ENCODE measurements around the gene HSH2D.

HSH2D gene

DNA sequence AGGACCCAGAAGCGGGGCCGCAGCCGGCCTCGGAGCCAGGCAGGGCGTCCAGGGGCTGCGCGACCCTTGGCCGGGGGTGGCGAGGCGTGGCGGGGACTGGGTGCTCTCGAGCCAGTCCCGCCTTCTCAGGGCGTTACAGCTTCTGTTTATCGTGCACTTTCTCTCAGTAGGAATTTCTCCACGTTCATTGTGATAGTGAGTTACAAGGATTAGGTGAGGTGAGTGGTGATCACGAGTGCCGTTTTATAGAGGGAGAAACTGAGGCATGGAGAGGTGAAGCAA lies 54.8 kb downstream of the HSH2D start:
- Histone ChIP-seq H3K9me2 (replicated peaks; ENCODE audit: insufficient read depth, low read length) (no peaks in the 10 kb centered on the region), H3K27ac (ENCODE audit: low read length) (no peak overlapping the region), H3K4me1 (ENCODE audit: low read length) (peaks cover 4% of the 10 kb centered on the region; the same call in 1 of the 2 replicates), H3K79me2 (ENCODE audit: low read length) (peaks cover 32% of the 10 kb centered on the region), H3K36me3 (replicated peaks; ENCODE audit: insufficient read depth, low read length) (no peaks in the 10 kb centered on the region), H2AFZ (ENCODE audit: low read length) (peak overlapping the region; percentile 99), H3K27me3 (replicated peaks; ENCODE audit: insufficient read depth, low read length) (no peaks in the 10 kb centered on the region), H3F3A (ENCODE audit: insufficient read depth, low read length) (no peaks in the 10 kb centered on the region), H3K9ac (ENCODE audit: low read length) (peak overlapping the region; percentile 88), H3K9me3 (replicated peaks; ENCODE audit: insufficient read depth, low read length) (no peaks in the 10 kb centered on the region), H3K4me2 (ENCODE audit: low read depth, low read length) (peak overlapping the region; percentile 87), H3K4me3 (ENCODE audit: low read length) (peak overlapping the region; percentile 98), H4K20me1 (ENCODE audit: insufficient read depth, low read length) (no peaks in the 10 kb centered on the region)
- no peak for DNase-seq
- TF ChIP-seq EZH2 (optimal IDR thresholded peaks at IDR 0.05; ENCODE audit: low read depth, low read length) (no peak), EZH2phosphoT487 (IDR thresholded peaks at IDR 0.05; ENCODE audit: low read length) (no peak)
- TF ChIP-seq, protein P1, sequence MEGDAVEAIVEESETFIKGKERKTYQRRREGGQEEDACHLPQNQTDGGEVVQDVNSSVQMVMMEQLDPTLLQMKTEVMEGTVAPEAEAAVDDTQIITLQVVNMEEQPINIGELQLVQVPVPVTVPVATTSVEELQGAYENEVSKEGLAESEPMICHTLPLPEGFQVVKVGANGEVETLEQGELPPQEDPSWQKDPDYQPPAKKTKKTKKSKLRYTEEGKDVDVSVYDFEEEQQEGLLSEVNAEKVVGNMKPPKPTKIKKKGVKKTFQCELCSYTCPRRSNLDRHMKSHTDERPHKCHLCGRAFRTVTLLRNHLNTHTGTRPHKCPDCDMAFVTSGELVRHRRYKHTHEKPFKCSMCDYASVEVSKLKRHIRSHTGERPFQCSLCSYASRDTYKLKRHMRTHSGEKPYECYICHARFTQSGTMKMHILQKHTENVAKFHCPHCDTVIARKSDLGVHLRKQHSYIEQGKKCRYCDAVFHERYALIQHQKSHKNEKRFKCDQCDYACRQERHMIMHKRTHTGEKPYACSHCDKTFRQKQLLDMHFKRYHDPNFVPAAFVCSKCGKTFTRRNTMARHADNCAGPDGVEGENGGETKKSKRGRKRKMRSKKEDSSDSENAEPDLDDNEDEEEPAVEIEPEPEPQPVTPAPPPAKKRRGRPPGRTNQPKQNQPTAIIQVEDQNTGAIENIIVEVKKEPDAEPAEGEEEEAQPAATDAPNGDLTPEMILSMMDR (IDR thresholded peaks at IDR 0.05; ENCODE audit: low read length), result no peak

DNA sequence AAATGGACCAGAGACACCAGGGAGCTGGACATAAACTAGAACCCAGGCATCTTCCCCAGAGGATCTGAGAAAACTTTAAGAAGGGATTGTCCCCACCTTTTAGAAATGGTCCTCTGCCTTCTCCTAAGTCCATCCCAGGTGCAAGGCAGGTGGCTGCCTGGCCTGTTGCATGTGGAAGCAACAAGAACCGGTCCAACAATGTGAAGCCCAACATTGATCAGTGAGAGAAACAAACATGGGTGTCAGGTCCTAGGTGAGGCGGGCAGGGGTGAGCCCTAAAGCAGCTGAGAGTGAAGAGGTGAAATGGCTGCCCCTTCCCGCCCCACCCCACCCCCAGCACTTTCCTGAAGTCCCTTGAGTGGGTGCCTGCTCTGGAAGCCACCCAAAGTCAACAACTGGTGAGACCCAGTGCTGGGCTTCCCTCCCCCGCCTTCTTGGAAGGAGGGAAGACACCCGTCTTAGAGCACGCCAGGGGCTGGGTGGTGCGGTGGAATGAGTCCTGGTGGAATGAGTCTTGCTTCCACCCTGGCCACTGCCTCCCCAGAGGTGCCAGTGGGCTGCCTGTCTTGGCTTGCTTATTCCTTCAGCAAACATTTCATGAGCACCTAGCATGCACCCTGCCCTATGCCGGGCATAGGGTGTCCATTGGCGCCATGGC lies 55.9 kb downstream of the HSH2D start:
- Histone ChIP-seq H2AFZ (ENCODE audit: low read length) (no peak overlapping the region), H3K27ac (ENCODE audit: low read length) (no peak overlapping the region), H3K4me1 (ENCODE audit: low read length) (peaks cover 4% of the 10 kb centered on the region; the same call in 1 of the 2 replicates), H3K9ac (ENCODE audit: low read length) (no peak overlapping the region), H3K9me3 (replicated peaks; ENCODE audit: insufficient read depth, low read length) (no peaks in the 10 kb centered on the region), H4K20me1 (ENCODE audit: insufficient read depth, low read length) (no peaks in the 10 kb centered on the region), H3K79me2 (ENCODE audit: low read length) (peaks cover 32% of the 10 kb centered on the region), H3K9me2 (replicated peaks; ENCODE audit: insufficient read depth, low read length) (no peaks in the 10 kb centered on the region), H3K36me3 (replicated peaks; ENCODE audit: insufficient read depth, low read length) (no peaks in the 10 kb centered on the region), H3F3A (ENCODE audit: insufficient read depth, low read length) (no peaks in the 10 kb centered on the region), H3K27me3 (replicated peaks; ENCODE audit: insufficient read depth, low read length) (no peaks in the 10 kb centered on the region), H3K4me3 (ENCODE audit: low read length) (no peak overlapping the region), H3K4me2 (ENCODE audit: low read depth, low read length) (no peak overlapping the region)
- DNase-seq, result no peak
- no peak for TF ChIP-seq EZH2 (optimal IDR thresholded peaks at IDR 0.05; ENCODE audit: low read depth, low read length)
- TF ChIP-seq, protein P1 (IDR thresholded peaks at IDR 0.05; ENCODE audit: low read length), result no peak
- no peak for TF ChIP-seq EZH2phosphoT487 (IDR thresholded peaks at IDR 0.05; ENCODE audit: low read length)

DNA sequence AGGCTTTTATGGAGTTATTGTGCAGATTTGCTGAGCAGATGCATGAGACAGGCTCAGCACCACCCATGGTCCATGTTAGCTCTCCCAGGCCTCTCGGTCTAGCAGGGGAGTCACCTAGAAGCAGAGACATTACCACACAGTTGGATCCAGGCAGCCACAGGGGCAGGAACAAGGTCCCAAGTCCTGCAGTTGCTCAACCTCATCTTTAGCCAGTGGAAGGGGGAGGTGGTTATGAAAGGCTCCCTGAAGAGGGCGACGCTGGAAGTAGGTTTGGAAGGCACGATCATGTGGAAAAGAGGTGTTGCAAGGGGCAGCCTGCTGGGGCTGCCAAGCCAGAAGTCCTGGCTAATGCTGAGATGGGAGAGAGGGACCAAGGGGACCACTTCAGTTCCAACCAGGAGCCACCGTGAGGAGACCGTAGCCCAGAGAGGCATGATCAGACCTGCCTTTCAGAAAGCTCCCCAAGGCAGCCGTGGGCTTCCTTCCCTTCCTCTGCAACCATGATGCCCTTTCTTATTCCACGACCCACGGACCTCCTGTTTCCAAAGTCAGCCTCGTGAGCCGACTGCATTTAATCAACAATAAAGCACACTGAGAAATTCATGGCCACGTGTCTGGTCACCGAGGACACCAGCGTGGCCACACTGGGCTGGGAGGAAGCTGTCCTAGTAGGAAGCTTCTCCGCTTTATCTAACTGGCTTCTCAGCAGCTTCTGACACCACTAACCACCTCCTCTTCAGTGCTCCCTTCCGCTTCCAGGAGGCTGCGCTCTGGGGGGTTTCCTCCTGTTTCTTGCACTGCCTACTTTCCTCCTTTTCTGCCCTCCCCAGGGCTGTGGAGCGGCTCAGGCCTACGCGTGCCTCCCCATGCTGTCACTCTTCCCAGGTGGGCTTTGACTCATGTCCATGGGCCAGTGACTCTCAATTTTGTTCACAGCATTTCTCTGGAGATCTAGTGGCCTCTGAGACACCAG lies 56.8 kb downstream of the HSH2D start:
- Histone ChIP-seq H3K36me3 (replicated peaks; ENCODE audit: insufficient read depth, low read length) (no peaks in the 10 kb centered on the region), H3K4me3 (ENCODE audit: low read length) (no peak overlapping the region), H3K4me1 (ENCODE audit: low read length) (peaks cover 4% of the 10 kb centered on the region; the same call in 1 of the 2 replicates), H3K9me3 (replicated peaks; ENCODE audit: insufficient read depth, low read length) (no peaks in the 10 kb centered on the region), H3K4me2 (ENCODE audit: low read depth, low read length) (no peak overlapping the region), H3K9me2 (replicated peaks; ENCODE audit: insufficient read depth, low read length) (no peaks in the 10 kb centered on the region), H4K20me1 (ENCODE audit: insufficient read depth, low read length) (no peaks in the 10 kb centered on the region), H3K27me3 (replicated peaks; ENCODE audit: insufficient read depth, low read length) (no peaks in the 10 kb centered on the region), H3K9ac (ENCODE audit: low read length) (no peak overlapping the region), H3K27ac (ENCODE audit: low read length) (no peak overlapping the region), H3F3A (ENCODE audit: insufficient read depth, low read length) (no peaks in the 10 kb centered on the region), H3K79me2 (ENCODE audit: low read length) (peaks cover 32% of the 10 kb centered on the region), H2AFZ (ENCODE audit: low read length) (no peak overlapping the region)
- no peak for DNase-seq
- TF ChIP-seq EZH2 (optimal IDR thresholded peaks at IDR 0.05; ENCODE audit: low read depth, low read length), result no peak
- no peak for TF ChIP-seq EZH2phosphoT487 (IDR thresholded peaks at IDR 0.05; ENCODE audit: low read length)
- TF ChIP-seq, protein P1 (IDR thresholded peaks at IDR 0.05; ENCODE audit: low read length), result no peak

Measured in MM.1S (cell line).